HG02759 (cell line): Measurements from ENCODE around the gene KIF3A.
"Not testable (repeated sequence)": the region's sequence is repeated elsewhere in the genome, so short reads cannot be mapped to it uniquely, and the experiment has no call there.

Experiments used
- ATAC-seq: cut with Tn5 transposase; IDR thresholded peaks from one replicate; pipeline ENCODE4 v1.9.1; 2021; ENCODE audit warnings: mild to moderate bottlenecking, moderate library complexity; ENCODE audit not compliant: unreplicated experiment

KIF3A gene

DNA sequence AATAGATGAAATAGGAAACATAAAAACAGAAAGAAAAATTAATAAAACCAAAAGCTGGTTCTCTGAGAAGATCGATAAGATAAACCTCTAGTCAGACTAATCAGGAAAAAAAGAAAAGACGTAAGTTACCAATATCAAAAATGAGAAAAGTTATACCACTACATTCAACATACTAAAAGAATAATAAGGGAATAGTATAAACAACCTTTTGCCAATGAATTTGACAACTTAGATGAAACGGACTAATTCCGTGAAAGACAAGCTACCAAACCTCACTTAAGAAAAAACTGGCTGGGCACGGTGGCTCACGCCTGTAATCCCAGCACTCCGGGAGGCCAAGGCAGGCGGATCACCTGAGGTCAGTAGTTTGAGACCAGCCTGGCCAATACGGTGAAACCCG, 7.5 kb downstream of the KIF3A start:
- no peak for ATAC-seq

DNA sequence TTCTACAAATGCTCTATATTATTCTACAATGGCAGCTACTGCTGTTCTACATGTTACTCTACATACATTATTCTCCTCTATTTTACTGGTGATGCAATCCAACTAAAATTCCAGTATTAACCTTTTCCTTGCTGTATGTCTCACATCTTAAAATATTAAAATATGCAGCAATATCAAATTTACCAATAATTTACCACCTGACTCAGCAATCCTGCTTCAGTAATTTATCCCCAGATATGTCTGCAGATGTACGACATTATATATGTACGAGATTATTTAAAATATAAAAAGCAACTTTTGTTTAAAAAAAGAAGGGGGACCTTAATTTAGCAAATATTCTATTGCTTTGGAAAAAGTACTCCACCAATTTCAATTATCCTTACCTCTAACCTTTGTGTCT, 11.6 kb downstream of the KIF3A start:
- no peak for ATAC-seq

GRCh38 chr5:132718544-132719312, 18.6 kb downstream of the KIF3A start:
- no peak for ATAC-seq

GRCh38 chr5:132714456-132715307, 22.7 kb downstream of the KIF3A start:
- no peak for ATAC-seq

- ATAC-seq: no peak
Observed at GRCh38 chr5:132708645-132709044, 28.7 kb downstream of the KIF3A start.

DNA sequence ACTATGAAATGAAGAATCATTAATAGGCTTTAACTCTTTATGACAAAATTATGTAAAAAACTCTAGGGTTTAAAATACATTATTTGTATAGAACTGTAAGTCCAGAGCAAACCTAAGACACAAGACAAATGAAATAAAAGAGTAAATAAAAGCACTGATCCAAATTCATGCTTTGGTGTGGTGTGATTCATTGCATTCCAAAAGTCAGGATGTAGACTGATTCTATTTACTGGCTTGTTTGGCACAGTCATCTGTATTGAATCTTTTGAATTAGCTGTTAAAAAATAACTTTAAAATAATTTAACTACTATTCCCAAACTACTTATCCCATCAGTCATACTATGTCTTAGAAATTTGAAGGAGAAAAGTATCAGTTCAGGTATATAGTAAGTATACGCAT, 32.5 kb downstream of the KIF3A start:
- ATAC-seq: no peak

GRCh38 chr5:132695956-132696355, 41.4 kb downstream of the KIF3A start:
- no peak for ATAC-seq

GRCh38 chr5:132692632-132692967, 44.7 kb downstream of the KIF3A start:
- ATAC-seq: no peak

DNA sequence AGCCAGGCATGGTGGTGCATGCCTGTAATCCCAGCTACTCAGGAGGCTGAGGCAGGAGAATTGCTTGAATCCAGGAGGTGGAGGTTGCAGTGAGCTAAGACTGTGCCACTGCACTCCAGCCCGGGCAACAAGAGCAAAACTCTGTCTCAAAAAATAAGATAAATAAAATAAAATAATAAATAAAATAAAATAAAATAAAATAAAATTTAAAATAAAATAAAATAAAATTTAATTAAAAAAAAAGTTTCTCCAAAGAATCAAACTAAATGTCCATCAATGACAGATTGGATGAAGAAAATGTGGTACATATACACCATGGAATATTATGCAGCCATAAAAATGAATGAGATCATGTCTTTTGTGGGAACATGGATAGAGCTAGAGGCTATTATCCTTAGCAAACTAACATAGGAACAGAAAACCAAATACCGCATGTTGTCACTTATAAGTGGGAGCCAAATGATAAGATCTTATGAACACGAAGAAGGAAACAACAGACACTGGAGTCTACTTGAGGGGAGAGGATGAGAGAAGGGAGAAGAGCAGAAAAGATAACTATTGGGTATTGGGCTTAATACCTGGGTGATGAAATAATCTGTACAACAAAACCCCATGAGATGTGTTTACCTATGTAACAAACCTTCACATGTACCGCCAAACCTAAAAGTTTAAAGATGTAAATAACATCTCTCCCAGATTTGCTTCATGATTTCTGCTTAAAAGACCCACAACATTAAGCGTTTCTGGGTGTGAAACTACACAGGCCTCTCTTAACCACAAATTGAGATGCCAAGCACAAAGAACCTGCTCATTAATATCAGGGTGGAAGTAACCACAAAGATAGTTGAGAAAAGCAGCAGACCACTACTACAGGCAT, 45.4 kb downstream of the KIF3A start:
- not testable (repeated sequence) for ATAC-seq

DNA sequence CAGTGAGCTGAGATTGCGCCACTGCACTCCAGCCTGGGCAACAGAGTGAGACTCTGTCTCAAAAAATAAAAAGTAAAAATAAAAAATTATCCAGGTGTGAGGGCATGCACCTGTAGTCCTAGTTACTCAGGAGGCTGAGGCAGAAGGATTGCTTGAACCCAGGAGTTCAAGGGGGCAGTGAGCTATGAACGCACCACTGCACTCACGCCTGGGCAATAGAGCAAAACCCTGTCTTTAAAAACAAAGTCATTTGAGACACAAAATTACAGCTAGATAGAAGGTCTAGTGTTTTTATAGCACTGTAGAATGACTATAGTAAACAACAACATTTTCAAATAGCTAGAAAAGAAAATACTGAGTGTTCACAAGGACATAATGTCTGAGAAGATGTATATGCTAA, 47.2 kb downstream of the KIF3A start:
- ATAC-seq: no peak

DNA sequence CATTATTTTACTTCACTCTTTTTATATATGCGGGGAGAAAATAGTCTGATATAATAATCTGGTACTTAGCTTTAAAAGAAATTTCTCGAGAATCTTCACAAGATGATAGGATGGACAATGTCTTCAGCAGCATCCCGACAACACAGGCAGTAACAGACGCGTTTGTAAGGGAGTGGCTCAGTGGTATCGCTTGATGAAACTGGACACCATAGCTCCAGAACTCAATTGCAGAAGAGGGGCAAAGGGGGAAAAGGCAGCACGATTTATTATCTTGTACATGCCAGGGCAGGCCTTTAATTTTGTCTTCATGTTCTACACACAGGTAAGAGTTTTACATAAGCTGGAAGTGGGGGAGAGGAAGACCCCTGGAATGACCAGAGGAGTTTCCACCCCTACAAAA, 47.8 kb downstream of the KIF3A start:
- ATAC-seq: no peak

- ATAC-seq: peak; percentile 44
Observed at GRCh38 chr5:132688536-132689339, 48.6 kb downstream of the KIF3A start.

DNA sequence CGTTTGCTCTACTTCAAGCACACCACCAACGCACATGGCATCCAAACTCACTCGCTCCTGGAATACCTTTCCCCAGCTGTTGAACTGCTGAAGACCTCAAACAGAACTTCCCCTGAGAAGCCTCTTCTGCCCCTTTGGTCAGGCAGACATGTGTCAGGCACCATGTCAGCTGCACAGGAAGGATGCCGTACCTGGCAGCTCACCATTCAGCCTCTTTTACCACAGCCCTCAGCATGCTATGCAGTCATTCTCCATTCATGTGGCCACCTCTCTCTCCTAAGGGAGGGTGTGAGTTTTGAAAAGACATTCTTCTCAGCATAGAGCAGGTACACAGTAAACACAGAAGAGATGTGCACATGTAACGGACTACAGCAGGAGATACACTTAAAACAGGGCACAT, 49.4 kb downstream of the KIF3A start:
- ATAC-seq: no peak

DNA sequence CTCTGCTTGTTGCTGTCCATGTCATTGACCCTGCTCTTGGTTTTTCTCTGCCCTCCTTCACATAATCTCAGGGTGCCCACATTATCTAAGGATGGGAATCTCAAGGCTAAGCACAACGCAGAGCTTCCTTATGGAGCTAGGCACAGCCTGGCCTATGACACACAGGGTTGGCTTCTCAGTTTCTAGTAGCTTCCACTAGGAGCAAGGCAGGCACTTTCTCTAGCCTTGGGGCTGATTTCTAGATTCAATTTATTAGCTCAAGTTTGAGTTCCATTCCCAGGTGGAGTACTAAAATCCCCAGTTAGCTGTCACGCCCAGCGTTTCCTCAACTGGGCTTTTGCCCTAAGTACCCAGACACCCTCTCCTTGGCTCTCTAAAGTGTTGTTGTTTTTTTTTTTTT, 51.2 kb downstream of the KIF3A start:
- ATAC-seq: no peak

GRCh38 chr5:132684922-132685720, 52.2 kb downstream of the KIF3A start:
- ATAC-seq: no peak

DNA sequence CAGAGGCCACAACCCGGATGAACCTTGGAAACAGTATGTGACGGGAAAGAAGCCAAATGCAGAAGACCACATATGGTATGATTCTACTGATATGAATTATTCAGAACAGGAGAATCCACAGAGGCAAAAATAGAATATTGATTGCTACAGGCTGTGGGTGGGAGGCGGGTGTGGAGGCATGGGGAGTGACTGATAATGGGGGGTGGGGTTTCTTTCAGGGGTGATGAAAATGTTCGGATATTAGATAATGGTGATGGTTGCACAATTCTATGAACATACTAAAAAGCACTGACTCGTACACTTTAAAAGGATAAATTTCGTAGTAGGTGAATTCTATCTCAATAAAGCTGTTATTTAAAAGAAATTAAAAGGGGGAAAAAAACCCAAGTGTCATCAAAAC, 52.9 kb downstream of the KIF3A start:
- no peak for ATAC-seq

- ATAC-seq: no peak
Observed at GRCh38 chr5:132681983-132682382, 55.4 kb downstream of the KIF3A start.

DNA sequence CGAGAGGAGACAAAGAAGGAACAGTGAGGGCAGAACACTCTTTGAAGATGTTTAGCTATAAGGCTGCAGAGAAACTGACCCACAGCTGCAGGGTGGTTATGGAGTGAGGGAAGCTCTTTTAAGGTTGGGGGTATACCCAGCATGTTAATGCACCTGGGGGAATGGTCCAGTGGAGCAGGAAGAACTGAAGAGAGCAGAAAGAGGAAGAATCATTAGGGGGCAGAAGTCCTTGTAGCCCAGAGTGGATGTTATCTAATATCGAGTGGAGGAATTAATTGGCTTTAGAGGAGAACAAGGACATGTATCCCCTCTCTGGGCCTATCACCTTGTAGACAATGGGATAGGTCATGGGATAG, 55.9 kb downstream of the KIF3A start:
- no peak for ATAC-seq

- ATAC-seq: no peak
Observed at GRCh38 chr5:132680780-132681475, 56.4 kb downstream of the KIF3A start.
